ENCODE results near the gene CAMK2N1. TPM values are rescaled to one million over a fixed set of nuclear protein-coding genes. Genes with fewer than 3 reads are reported as not detected.

Gene CAMK2N1
- total RNA-seq, 1 experiment from 2014 or later: 55.0 TPM

- Histone ChIP-seq H3K4me1 (peaks cover 7% of the 10 kb centered on the region; the same call in 1 of the 2 replicates), H3K4me3 (ENCODE audit: low read depth, low read length) (no peak overlapping the region), H3K9me3 (no peaks in the 10 kb centered on the region; the same call in 1 of the 2 replicates), H3K27me3 (replicated peaks; ENCODE audit: control insufficient read depth, insufficient read depth, low read length) (no peaks in the 10 kb centered on the region), H3K36me3 (ENCODE audit: control insufficient read depth, insufficient read depth, low read length) (no peaks in the 10 kb centered on the region)
- POLR2A ChIA-PET: no interaction called here
- Mint-ChIP-seq H3K27ac (ENCODE audit: unreplicated experiment) (no peak overlapping the region), H3K9me3 (ENCODE audit: unreplicated experiment) (no peaks in the 10 kb centered on the region), H3K36me3 (ENCODE audit: insufficient read depth, unreplicated experiment) (no peaks in the 10 kb centered on the region), H3K27me3 (ENCODE audit: insufficient read depth, unreplicated experiment) (no peaks in the 10 kb centered on the region), H3K4me3 (ENCODE audit: unreplicated experiment) (no peak overlapping the region), H3K4me1 (ENCODE audit: low read depth, unreplicated experiment) (no peaks in the 10 kb centered on the region)
- no peak for DNase-seq
- no peak for TF ChIP-seq CTCF (IDR thresholded peaks at IDR 0.05; ENCODE audit: insufficient read depth in 1 of 2, low read depth in 1 of 2, low read length in 1 of 2, severe bottlenecking in 1 of 2, unreplicated experiment in 1 of 2)
- CTCF ChIA-PET: no interaction called here
- BruUV-seq (replicated peaks): no TSS peak
- intact Hi-C loops (cut with micrococcal nuclease; ENCODE audit: unreplicated experiment): no loop called here
Measured at GRCh38 chr1:20443703-20444586, 42.1 kb downstream of the CAMK2N1 start.

GRCh38 chr1:20442920-20443625 lies 42.9 kb downstream of the CAMK2N1 start:
- intact Hi-C loops (cut with micrococcal nuclease; ENCODE audit: unreplicated experiment): no loop called here
- Mint-ChIP-seq H3K27ac (ENCODE audit: unreplicated experiment) (no peak overlapping the region), H3K36me3 (ENCODE audit: insufficient read depth, unreplicated experiment) (no peaks in the 10 kb centered on the region), H3K27me3 (ENCODE audit: insufficient read depth, unreplicated experiment) (no peaks in the 10 kb centered on the region), H3K4me1 (ENCODE audit: low read depth, unreplicated experiment) (no peaks in the 10 kb centered on the region), H3K9me3 (ENCODE audit: unreplicated experiment) (no peaks in the 10 kb centered on the region), H3K4me3 (ENCODE audit: unreplicated experiment) (no peak overlapping the region)
- no peak for TF ChIP-seq CTCF (IDR thresholded peaks at IDR 0.05; ENCODE audit: insufficient read depth in 1 of 2, low read depth in 1 of 2, low read length in 1 of 2, severe bottlenecking in 1 of 2, unreplicated experiment in 1 of 2)
- ChIA-PET CTCF (no interaction called here), POLR2A (no interaction called here)
- no peaks in the 10 kb centered on the region; the same call in 1 of the 2 replicates for H3K9me3 ChIP-seq
- no TSS peak for BruUV-seq (replicated peaks)
- H3K27me3 ChIP-seq (replicated peaks; ENCODE audit: control insufficient read depth, insufficient read depth, low read length): no peaks in the 10 kb centered on the region
- H3K4me3 ChIP-seq (ENCODE audit: low read depth, low read length): no peak overlapping the region
- no peak for DNase-seq
- no peaks in the 10 kb centered on the region for H3K36me3 ChIP-seq (ENCODE audit: control insufficient read depth, insufficient read depth, low read length)
- peaks cover 7% of the 10 kb centered on the region; the same call in 1 of the 2 replicates for H3K4me1 ChIP-seq

GRCh38 chr1:20440785-20441200 lies 45.2 kb downstream of the CAMK2N1 start:
- Histone ChIP-seq H3K4me1 (peaks cover 7% of the 10 kb centered on the region; the same call in 1 of the 2 replicates), H3K9me3 (no peaks in the 10 kb centered on the region; the same call in 1 of the 2 replicates), H3K36me3 (ENCODE audit: control insufficient read depth, insufficient read depth, low read length) (no peaks in the 10 kb centered on the region), H3K4me3 (ENCODE audit: low read depth, low read length) (no peak overlapping the region), H3K27me3 (replicated peaks; ENCODE audit: control insufficient read depth, insufficient read depth, low read length) (no peaks in the 10 kb centered on the region)
- no peak for TF ChIP-seq CTCF (IDR thresholded peaks at IDR 0.05; ENCODE audit: insufficient read depth in 1 of 2, low read depth in 1 of 2, low read length in 1 of 2, severe bottlenecking in 1 of 2, unreplicated experiment in 1 of 2)
- Mint-ChIP-seq H3K4me1 (ENCODE audit: low read depth, unreplicated experiment) (no peaks in the 10 kb centered on the region), H3K27ac (ENCODE audit: unreplicated experiment) (no peak overlapping the region), H3K9me3 (ENCODE audit: unreplicated experiment) (no peaks in the 10 kb centered on the region), H3K27me3 (ENCODE audit: insufficient read depth, unreplicated experiment) (no peaks in the 10 kb centered on the region), H3K36me3 (ENCODE audit: insufficient read depth, unreplicated experiment) (no peaks in the 10 kb centered on the region), H3K4me3 (ENCODE audit: unreplicated experiment) (no peak overlapping the region)
- intact Hi-C loops (cut with micrococcal nuclease; ENCODE audit: unreplicated experiment): loop anchor here (2.0 kb wide), 1 partner anchor 46 kb away; the partner anchor contains the start of gene CAMK2N1
- no TSS peak for BruUV-seq (replicated peaks)
- ChIA-PET POLR2A (no interaction called here), CTCF (interaction anchor here (0.6 to 0.9 kb wide), 2 partner anchors 43 to 955 kb away, joined by 3 to 4 read pairs; partner anchors contain the start of gene CAPZB)
- peak; percentile 65 to 69 for DNase-seq
